Measurements from ENCODE around the gene CCDC197. TPM values are rescaled to one million over a fixed set of nuclear protein-coding genes. Genes with fewer than 3 reads are reported as not detected.

Gene CCDC197
- total RNA-seq, 2 experiments from 2014 or later, result 0.25 TPM; not detected in 1

GRCh38 chr14:94018308-94018707 lies 21.2 kb downstream of the CCDC197 start:
- POLR2A ChIA-PET, result no interaction called here
- no peak overlapping the region for H3K27ac Mint-ChIP-seq
- no peak for DNase-seq

GRCh38 chr14:94019329-94019728 lies 22.2 kb downstream of the CCDC197 start:
- ATAC-seq (ENCODE audit: low read depth) (no peak), DNase-seq (no peak)
- Mint-ChIP-seq H3K27me3 (peaks cover 39% of the 10 kb centered on the region), H3K9me3 (no peaks in the 10 kb centered on the region), H3K27ac (no peak overlapping the region), H3K4me3 (no peak overlapping the region), H3K36me3 (no peaks in the 10 kb centered on the region), H3K4me1 (peaks cover 29% of the 10 kb centered on the region)
- POLR2A ChIA-PET, result no interaction called here

More at GRCh38 chr14:94018308-94018707, 21.2 kb downstream of the CCDC197 start:
- Mint-ChIP-seq H3K4me3 (no peak overlapping the region), H3K36me3 (no peaks in the 10 kb centered on the region), H3K9me3 (no peaks in the 10 kb centered on the region), H3K27me3 (peaks cover 39% of the 10 kb centered on the region), H3K4me1 (peaks cover 30% of the 10 kb centered on the region)
- no peak for ATAC-seq (ENCODE audit: low read depth)

GRCh38 chr14:94020267-94020666 lies 23.2 kb downstream of the CCDC197 start:
- Mint-ChIP-seq H3K9me3 (no peaks in the 10 kb centered on the region), H3K27ac (no peak overlapping the region)
- POLR2A ChIA-PET, result no interaction called here

GRCh38 chr14:94021001-94021400 lies 23.9 kb downstream of the CCDC197 start:
- Mint-ChIP-seq H3K27me3 (peaks cover 28% of the 10 kb centered on the region), H3K27ac (peak overlapping the region; percentile 11)
- no peak for ATAC-seq (ENCODE audit: low read depth)

More at GRCh38 chr14:94020267-94020666, 23.2 kb downstream of the CCDC197 start:
- peaks cover 34% of the 10 kb centered on the region for H3K27me3 Mint-ChIP-seq
- no peak overlapping the region for H3K4me3 Mint-ChIP-seq
- peaks cover 29% of the 10 kb centered on the region for H3K4me1 Mint-ChIP-seq
- no peaks in the 10 kb centered on the region for H3K36me3 Mint-ChIP-seq
- ATAC-seq (ENCODE audit: low read depth), result no peak
- no peak for DNase-seq

GRCh38 chr14:94021416-94022157 lies 24.5 kb downstream of the CCDC197 start:
- H3K9me3 Mint-ChIP-seq, result no peaks in the 10 kb centered on the region
- H3K4me1 Mint-ChIP-seq, result peaks cover 34% of the 10 kb centered on the region
- peak overlapping the region; percentile 52 for H3K4me3 Mint-ChIP-seq
- peaks cover 26% of the 10 kb centered on the region for H3K27me3 Mint-ChIP-seq
- peak overlapping the region; percentile 54 for H3K27ac Mint-ChIP-seq
- POLR2A ChIA-PET, result no interaction called here
- DNase-seq (no peak), ATAC-seq (ENCODE audit: low read depth) (no peak)
- H3K36me3 Mint-ChIP-seq, result no peaks in the 10 kb centered on the region

More at GRCh38 chr14:94021001-94021400, 23.9 kb downstream of the CCDC197 start:
- no peaks in the 10 kb centered on the region for H3K36me3 Mint-ChIP-seq
- POLR2A ChIA-PET, result no interaction called here
- no peak overlapping the region for H3K4me3 Mint-ChIP-seq
- H3K4me1 Mint-ChIP-seq, result peaks cover 32% of the 10 kb centered on the region
- no peaks in the 10 kb centered on the region for H3K9me3 Mint-ChIP-seq
- DNase-seq, result no peak

GRCh38 chr14:94022532-94023411 lies 25.7 kb downstream of the CCDC197 start:
- Mint-ChIP-seq H3K27me3 (peaks cover 20% of the 10 kb centered on the region), H3K27ac (peak overlapping the region; percentile 4), H3K36me3 (no peaks in the 10 kb centered on the region), H3K4me3 (peak overlapping the region; percentile 52), H3K9me3 (no peaks in the 10 kb centered on the region), H3K4me1 (peaks cover 34% of the 10 kb centered on the region)
- DNase-seq, result no peak
- ATAC-seq (ENCODE audit: low read depth), result no peak
- POLR2A ChIA-PET, result no interaction called here

- no peak for ATAC-seq (ENCODE audit: low read depth)
- Mint-ChIP-seq H3K36me3 (no peaks in the 10 kb centered on the region), H3K4me3 (no peak overlapping the region), H3K4me1 (peaks cover 41% of the 10 kb centered on the region), H3K27ac (no peak overlapping the region), H3K9me3 (no peaks in the 10 kb centered on the region), H3K27me3 (peaks cover 11% of the 10 kb centered on the region)
- POLR2A ChIA-PET, result no interaction called here
- no peak for DNase-seq
Measured at GRCh38 chr14:94024549-94024948, 27.4 kb downstream of the CCDC197 start.

- POLR2A ChIA-PET, result interaction anchor here (0.9 to 1.3 kb wide), 3 partner anchors 14 to 86 kb away, joined by 6 to 7 read pairs (median 6); partner anchors contain the start of genes DDX24 and IFI27L1
Measured at GRCh38 chr14:94025720-94026119, 28.6 kb downstream of the CCDC197 start.

GRCh38 chr14:94026173-94026888 lies 29.2 kb downstream of the CCDC197 start, which contains the start of gene OTUB2:
Gene OTUB2 (plus strand): TSS chr14:94026340. CDS start chr14:94026538, 198 bp downstream.
- POLR2A ChIA-PET, result interaction anchor here (0.9 to 1.3 kb wide), 3 partner anchors 15 to 87 kb away, joined by 6 to 7 read pairs (median 6); partner anchors contain the start of genes DDX24 and IFI27L1
- H3K4me1 Mint-ChIP-seq, result peaks cover 31% of the 10 kb centered on the region
- ATAC-seq (ENCODE audit: low read depth) (peak; percentile 99), DNase-seq (peak; percentile 95)
- no peaks in the 10 kb centered on the region for H3K9me3 Mint-ChIP-seq
- peak within 1 kb of the TSS; percentile 60 for H3K27ac Mint-ChIP-seq
- H3K4me3 Mint-ChIP-seq, result peak within 1 kb of the TSS; percentile 73
- H3K27me3 Mint-ChIP-seq, result no peaks in the 10 kb centered on the region
- no peaks in the 10 kb centered on the region for H3K36me3 Mint-ChIP-seq

More at GRCh38 chr14:94025720-94026119, 28.6 kb downstream of the CCDC197 start:
- DNase-seq (no peak), ATAC-seq (ENCODE audit: low read depth) (no peak)
- H3K27me3 Mint-ChIP-seq, result peaks cover 3% of the 10 kb centered on the region
- H3K27ac Mint-ChIP-seq, result peak overlapping the region; percentile 60
- H3K4me1 Mint-ChIP-seq, result peaks cover 37% of the 10 kb centered on the region
- no peaks in the 10 kb centered on the region for H3K36me3 Mint-ChIP-seq
- no peaks in the 10 kb centered on the region for H3K9me3 Mint-ChIP-seq
- H3K4me3 Mint-ChIP-seq, result peak overlapping the region; percentile 73

- Mint-ChIP-seq H3K9me3 (no peaks in the 10 kb centered on the region), H3K27ac (no peak overlapping the region), H3K4me1 (peaks cover 24% of the 10 kb centered on the region), H3K36me3 (no peaks in the 10 kb centered on the region), H3K27me3 (no peaks in the 10 kb centered on the region), H3K4me3 (peak overlapping the region; percentile 38)
- DNase-seq, result no peak
- POLR2A ChIA-PET, result no interaction called here
- no peak for ATAC-seq (ENCODE audit: low read depth)
Measured at GRCh38 chr14:94026889-94027469, 29.9 kb downstream of the CCDC197 start.

GRCh38 chr14:94027566-94028449 lies 30.7 kb downstream of the CCDC197 start:
- DNase-seq (no peak), ATAC-seq (ENCODE audit: low read depth) (no peak)
- Mint-ChIP-seq H3K27me3 (peaks cover 4% of the 10 kb centered on the region), H3K27ac (no peak overlapping the region), H3K4me1 (peaks cover 16% of the 10 kb centered on the region), H3K36me3 (no peaks in the 10 kb centered on the region), H3K4me3 (peak overlapping the region; percentile 38), H3K9me3 (no peaks in the 10 kb centered on the region)
- POLR2A ChIA-PET, result no interaction called here

- peaks cover 12% of the 10 kb centered on the region for H3K4me1 Mint-ChIP-seq
Measured at GRCh38 chr14:94028450-94028826, 31.3 kb downstream of the CCDC197 start.

More at GRCh38 chr14:94028450-94028826, 31.3 kb downstream of the CCDC197 start:
- ATAC-seq (ENCODE audit: low read depth), result no peak
- Mint-ChIP-seq H3K9me3 (no peaks in the 10 kb centered on the region), H3K36me3 (no peaks in the 10 kb centered on the region), H3K27ac (no peak overlapping the region), H3K27me3 (peaks cover 4% of the 10 kb centered on the region), H3K4me3 (peak overlapping the region; percentile 15)
- POLR2A ChIA-PET, result no interaction called here
- DNase-seq, result no peak
